Fibroblast of mammary gland (primary cell): Measurements from ENCODE around the gene SCAI.

Source experiments
- DNase-seq: peaks from one replicate; pipeline ENCODE4 v3.0.0-alpha.2; 2010; ENCODE audit warnings: low read depth
- H3K4me3 ChIP-seq: 2 replicates; pipeline ENCODE4 v1.5.1; 2011; ENCODE audit warnings: low read depth, mild to moderate bottlenecking, low read length, moderate library complexity; ENCODE audit not compliant: control insufficient read depth
- CTCF ChIP-seq: conservative IDR thresholded peaks from 2 replicates; pipeline ENCODE4 v1.5.1; 2011; ENCODE audit warnings: low read depth, low read length, inconsistent platforms; ENCODE audit not compliant: control insufficient read depth, insufficient read depth

The SCAI gene

GRCh38 chr9:125103770-125104460 is 39.4 kb downstream of the SCAI start:
- no peak for TF ChIP-seq CTCF
- no peak overlapping the region for H3K4me3 ChIP-seq
- DNase-seq: no peak

DNA sequence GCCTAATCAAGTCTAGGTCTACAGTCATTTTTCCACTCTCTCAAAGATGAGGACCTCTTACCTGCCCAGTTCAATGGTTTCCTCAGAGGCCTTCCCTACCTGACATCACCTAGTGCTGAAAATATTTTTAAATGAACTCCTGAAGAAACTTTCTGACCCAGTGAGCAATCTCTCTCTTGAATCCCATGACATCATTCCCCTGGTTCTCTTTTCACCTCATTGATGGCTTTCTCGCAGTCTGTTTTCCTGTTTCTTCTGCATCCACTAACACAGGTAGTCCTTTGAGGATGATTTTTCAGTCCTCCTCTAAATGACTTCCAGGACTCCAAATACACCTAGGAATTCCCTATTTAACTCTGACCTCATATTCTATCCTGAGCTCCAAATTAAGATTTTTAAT is 40.3 kb downstream of the SCAI start:
- no peak for DNase-seq
- no peak for TF ChIP-seq CTCF
- no peak overlapping the region for H3K4me3 ChIP-seq

GRCh38 chr9:125100822-125101221 is 42.5 kb downstream of the SCAI start:
- TF ChIP-seq CTCF: no peak
- no peak overlapping the region for H3K4me3 ChIP-seq
- no peak for DNase-seq

GRCh38 chr9:125099816-125100215 is 43.5 kb downstream of the SCAI start:
- no peak for DNase-seq
- TF ChIP-seq CTCF: no peak
- no peak overlapping the region for H3K4me3 ChIP-seq

- DNase-seq: no peak
- H3K4me3 ChIP-seq: no peak overlapping the region
- TF ChIP-seq CTCF: no peak
These were observed 47.4 kb downstream of the SCAI start for GRCh38 chr9:125095821-125096443.

DNA sequence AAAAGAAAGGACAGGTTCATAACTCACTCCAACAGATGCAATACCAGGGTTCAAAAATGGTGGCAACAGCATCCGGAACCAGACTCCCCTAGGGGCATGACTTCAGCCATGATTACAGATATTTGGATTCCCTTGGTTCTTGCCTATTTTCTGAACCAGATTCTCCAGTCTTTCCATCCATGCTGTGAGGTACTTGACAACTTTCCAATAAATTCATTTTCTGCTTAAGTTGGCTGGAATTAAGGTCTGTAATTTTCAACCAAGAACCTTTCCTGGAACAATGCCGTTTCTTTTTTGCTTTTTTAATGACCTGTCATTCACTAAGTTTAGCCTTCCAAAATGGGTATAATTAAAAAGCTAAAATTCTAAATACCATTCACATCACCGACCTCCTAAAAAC is 52.2 kb downstream of the SCAI start:
- TF ChIP-seq CTCF: no peak
- no peak for DNase-seq
- no peak overlapping the region for H3K4me3 ChIP-seq

DNA sequence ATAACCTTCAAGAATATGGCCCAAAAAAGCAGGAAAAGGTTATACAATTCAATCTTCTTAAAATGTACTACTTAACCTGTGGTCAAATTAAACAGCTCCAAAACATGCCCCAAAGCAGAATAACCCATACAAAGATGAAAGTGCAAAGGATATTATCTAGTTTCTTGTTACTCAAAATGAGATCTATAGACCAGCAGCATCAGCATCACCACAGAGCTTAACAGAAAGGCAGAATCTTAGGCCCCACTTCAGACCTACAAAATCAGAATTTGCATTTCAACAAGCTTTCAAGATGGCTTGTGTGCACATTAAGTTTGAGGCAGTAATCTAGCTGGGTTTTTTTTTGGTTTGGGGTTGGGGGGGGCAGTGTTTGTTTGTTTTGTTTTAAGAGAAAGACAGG is 54.0 kb downstream of the SCAI start:
- TF ChIP-seq CTCF: no peak
- H3K4me3 ChIP-seq: no peak overlapping the region
- no peak for DNase-seq
